ENCODE data around the gene AP2B1.
"Not testable (repeated sequence)": the region's sequence is repeated elsewhere in the genome, so short reads cannot be mapped to it uniquely, and the experiment has no call there.

Gene AP2B1

GRCh38 chr17:35577830-35578196 lies 9.3 kb upstream of the AP2B1 start:
- DNase-seq (ENCODE audit: low spot score): peak; percentile 14

- peak; percentile 89 for DNase-seq (ENCODE audit: low spot score)
Measured at GRCh38 chr17:35578197-35578928, 8.8 kb upstream of the AP2B1 start, which contains the start of gene PEX12. PEX12 (minus strand) TSS chr17:35578571; CDS start chr17:35578021, 550 bp downstream.

- DNase-seq (ENCODE audit: low spot score): no peak
Measured at GRCh38 chr17:35578929-35579432, 8.1 kb upstream of the AP2B1 start.

DNA sequence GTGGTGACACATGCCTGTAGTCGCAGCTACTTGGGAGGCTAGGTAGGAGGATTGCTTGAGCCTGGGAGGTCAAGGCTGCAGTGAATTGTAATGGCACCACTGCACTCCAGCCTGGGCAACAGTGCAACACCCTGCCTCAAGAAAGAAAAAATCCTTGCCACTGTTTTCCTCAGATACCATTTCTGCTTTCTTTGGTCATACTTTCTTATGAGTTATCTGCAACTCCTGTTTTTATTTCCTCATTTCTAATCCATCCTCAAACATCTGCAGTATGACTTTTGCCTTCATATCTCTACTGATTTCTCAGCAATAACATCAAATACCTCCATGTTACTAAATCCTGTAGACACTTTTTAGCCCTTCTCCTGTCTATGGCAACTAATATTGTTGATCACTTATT lies 3.1 kb upstream of the AP2B1 start:
- DNase-seq (ENCODE audit: low spot score): no peak

DNA sequence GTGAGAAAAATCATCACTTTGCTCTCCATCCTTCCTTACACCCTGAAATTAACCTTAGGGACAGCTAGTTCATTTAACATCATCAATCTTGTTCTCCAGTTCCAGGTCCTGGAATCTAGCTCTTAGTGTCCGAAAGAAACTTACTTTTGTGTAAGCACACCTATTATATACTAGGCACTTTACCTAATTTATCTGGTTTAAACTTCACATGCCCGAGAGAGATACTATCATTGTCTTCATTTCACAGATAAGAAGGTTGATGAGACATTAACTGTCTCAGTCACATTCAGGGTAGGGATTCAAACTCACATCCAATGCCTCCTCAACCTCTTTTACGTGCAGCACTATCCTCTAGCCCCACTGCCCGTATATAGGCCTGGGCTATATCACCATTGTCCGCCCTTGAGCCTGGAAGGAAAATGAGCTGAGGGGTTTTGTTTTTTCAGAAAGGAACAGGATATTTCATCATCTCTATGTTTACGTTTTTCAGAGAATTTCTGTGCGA lies 501 bp upstream of the AP2B1 start:
- no peak for DNase-seq (ENCODE audit: low spot score)

- peak; percentile 81 for DNase-seq (ENCODE audit: low spot score)
Measured at GRCh38 chr17:35588196-35588920, 1.2 kb downstream of the AP2B1 start.

DNA sequence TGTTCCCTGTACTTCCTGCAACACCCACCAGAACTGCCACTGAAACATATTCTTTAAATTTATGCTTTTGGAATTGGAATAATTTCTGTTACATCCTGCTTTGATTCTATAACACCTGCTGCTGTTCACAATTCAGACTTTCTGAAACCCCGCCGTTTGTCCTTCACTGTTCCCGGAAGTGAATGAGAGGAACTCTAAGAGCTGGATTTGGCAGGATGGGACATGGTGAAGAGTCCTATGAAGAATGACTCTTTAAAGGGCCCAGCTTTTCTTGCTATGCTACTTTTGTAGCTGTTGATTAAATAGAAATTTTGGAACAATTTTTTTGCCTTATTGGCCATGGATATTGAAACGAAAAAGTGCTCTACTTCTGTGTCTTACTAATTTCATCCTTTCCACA lies 8.9 kb downstream of the AP2B1 start:
- no peak for DNase-seq (ENCODE audit: low spot score)

DNA sequence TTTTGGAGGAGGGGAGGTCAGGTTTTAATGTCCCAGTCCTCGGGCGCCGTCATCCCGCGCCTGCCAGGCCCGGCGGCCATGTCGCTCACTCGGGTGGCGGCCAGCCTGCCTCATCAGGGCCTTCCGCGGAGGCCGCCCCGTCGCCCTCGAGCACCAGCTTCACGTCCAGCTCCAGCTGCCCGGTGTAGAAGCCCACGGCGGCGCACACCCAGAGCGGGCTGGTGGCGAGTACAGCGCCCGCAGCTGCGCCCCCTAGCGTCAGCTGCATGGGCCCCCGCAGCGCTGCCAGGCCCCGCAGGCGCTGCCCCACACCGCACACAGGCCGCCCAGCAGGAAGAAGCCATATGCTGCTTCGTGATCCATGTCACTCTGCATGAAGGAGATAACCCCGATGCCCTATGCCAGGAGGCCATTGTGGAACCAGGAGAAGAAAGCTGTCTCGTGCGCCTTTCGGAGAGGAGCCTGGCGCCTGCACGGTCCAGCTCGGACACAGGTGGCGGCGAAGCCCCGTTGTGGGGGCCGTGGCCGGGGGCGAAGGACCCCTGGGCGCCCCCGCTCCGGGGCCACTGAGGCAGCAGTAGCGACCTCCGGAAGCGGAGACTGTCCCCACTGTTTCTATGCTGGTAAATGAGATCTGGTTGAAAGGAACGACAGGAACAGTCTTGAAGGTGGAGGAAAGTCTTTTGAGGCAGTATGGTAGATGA lies 9.6 kb downstream of the AP2B1 start:
- DNase-seq (ENCODE audit: low spot score): no peak

DNA sequence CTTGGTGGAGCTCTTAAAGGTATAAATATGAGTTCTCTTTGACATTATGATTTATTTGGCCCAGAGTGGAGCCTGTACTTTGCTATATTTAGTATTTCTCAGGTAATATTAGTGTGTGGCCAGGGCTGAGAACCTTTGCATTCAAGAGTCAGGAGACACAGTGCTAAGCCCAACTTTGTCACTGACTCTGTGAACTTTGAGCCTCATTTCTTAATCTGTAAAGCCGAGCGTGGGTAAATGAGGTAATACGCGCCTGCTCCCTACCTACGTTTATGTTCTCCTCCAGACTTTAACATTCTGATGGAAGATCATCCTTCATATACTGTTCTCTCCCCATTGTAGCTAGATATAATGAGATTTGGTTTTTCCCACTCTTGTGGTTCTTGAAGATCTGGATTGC lies 10.5 kb downstream of the AP2B1 start:
- DNase-seq (ENCODE audit: low spot score): no peak

DNA sequence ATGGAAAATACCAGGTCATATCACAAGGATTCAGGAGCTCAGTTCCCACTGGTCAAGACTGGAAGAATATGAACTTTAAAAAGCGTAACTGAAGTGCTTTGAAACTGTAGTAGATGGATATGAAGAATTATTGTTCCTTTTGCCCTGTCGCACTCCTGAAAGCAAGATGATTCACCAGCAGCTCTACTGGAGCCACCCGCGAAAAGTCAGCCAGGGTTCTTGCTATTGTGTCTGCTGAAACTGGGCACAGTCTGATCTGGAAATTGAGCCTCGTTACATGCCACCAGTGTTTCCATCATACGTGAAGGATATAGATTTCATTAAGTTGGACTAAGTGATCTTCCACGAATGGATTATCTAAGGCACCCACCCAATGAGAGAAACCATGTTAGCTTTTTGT lies 16.6 kb downstream of the AP2B1 start:
- DNase-seq (ENCODE audit: low spot score): no peak

GRCh38 chr17:35605678-35606077 lies 18.6 kb downstream of the AP2B1 start:
- DNase-seq (ENCODE audit: low spot score): no peak

DNA sequence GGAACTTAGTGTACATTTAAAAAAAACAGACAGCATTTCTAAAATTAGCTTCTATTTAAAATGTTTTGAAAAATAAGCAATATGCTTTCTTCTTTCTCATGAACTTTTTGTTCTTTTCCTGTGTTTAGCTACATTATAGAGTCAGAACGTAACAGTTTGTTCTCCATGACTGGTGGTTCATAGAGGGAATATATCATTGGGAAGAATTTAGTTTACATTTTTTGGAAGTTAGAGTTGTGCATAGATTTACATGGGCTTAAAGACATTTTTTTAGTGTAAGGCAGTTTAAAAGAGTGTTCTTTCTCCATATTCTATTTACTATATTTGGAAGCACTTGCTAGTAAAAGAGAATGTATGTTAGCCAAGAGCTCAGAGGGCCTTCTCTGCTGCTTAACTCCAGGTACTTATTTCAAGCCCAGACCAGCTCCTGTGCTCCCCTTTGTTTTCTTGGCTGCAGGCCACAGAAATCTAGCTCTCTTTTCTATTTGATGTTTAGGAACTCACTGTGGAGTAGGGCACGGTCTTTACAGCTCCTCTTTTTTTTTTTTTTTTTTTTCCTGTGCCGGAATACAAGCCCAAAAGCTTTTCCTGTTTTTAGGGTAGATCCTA lies 20.2 kb downstream of the AP2B1 start:
- DNase-seq (ENCODE audit: low spot score): no peak

GRCh38 chr17:35609831-35610230 lies 22.7 kb downstream of the AP2B1 start:
- no peak for DNase-seq (ENCODE audit: low spot score)

DNA sequence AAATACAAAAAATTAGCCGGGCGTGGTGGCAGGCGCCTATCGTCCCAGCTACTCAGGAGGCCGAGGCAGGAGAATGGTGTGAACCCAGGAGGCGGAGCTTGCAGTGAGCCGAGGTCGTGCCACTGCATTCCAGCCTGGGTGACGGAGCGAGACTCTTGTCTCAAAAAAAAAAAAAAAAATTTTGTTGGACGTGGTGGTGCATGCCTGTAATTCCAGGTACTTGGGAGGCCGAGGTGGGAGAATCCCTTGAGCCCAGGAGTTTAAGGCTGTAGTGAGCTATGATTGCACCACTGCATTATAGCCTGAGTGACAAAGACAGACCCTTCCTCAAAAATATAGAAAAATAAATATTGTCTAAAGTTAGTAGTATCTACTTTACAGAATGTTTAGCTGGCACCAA lies 23.6 kb downstream of the AP2B1 start:
- DNase-seq (ENCODE audit: low spot score): not testable (repeated sequence)

DNA sequence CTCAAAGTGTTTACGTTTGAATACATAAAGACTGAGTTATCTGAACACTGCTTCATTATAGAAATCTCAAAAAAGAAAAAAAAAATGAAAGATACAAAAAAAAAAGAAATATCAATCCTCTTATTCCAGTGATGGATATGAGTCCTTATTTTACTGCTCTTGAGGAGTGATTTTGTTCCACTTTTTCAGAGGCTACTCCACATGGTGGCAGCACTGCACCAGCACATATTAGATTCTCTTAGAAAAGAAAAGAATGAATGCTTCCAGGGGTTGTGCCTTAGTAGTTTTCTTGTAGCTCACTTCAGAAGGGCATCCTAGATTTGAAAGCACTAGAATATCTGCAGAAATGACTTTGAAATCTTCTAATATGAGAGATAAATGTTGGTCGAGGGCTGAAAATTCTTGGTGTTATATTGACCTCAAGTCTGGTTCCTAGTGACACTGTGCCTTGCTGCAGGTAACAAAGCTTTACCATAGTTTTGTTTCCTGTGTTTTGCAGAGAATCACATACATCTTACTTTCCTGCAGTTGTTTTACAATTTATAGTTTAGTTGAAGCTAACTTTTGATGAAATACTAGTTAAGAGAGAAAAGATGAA lies 25.9 kb downstream of the AP2B1 start:
- DNase-seq (ENCODE audit: low spot score): no peak

DNA sequence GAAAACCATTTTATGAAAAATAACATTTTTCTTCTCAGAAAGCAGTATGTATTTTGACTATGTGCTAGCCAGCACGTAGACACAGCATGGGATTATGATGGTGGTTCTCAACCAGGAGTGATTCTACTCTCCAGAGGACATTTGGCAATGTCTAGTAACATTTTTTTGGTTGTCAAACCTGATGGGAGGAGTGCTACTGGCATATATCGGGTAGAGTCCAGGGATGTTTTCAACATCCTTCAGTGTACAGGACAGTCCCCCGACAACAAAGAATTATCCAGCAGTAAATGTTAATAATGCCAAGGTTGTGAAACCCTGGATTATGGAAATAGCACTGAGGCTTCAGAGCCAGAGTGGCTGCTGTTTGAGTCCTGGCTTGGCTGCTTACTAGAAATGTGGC lies 27.7 kb downstream of the AP2B1 start:
- DNase-seq (ENCODE audit: low spot score): no peak

DNA sequence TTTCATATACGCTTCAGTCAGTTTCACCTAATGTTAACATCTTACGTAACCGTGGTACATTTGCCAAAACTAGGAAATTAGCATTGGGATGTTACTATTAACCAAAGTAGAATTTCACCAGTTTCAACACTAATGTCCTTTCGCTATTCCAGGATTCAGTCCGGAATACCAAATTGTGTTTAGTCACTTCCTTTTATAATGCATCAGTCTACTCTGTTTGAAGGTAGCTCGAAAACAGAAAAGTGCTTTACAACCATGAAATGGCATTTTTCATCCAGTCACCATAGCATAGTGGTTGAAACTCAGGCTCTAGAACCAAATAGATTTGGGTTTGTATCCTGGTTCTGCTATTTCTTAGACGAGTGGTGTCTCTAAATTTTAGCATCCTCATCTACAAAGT lies 29.4 kb downstream of the AP2B1 start:
- no peak for DNase-seq (ENCODE audit: low spot score)

DNA sequence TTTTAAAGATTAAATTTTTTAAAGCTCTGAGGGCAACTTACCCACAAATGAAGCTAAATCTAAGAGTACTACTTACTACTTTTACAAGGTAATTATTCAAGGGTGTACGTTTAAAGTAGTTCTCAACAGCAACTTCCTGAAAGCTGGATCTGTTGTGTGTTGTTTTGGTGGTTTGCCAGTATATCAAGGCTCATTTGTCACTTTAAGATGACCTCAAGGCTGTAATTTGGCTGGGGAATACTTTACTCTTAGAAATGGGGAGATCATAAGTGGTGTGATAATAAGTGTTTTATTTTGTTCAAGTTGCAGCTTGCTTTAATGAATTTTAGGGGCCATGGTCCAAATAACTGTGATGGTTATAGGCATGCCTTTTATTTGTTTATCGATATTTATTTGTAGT lies 30.4 kb downstream of the AP2B1 start:
- DNase-seq (ENCODE audit: low spot score): no peak

DNA sequence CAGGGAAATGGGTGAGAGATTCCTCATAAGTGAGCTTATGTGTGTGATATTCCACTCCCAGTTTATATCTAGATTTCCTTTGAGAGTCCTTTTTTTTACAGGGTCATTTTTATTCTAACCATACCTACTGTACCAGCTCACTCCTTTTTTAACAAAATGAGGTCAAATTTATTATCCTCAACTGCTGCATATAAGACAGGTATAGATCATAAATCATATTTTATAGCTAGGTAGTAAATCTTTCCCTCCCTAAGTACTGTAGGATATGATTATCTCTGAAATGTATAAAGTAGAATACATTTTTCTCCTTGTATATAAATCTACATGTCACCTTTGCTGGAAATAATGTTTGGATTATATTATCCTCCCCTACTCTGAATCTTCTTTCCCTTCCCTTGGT lies 31.5 kb downstream of the AP2B1 start:
- DNase-seq (ENCODE audit: low spot score): no peak

DNA sequence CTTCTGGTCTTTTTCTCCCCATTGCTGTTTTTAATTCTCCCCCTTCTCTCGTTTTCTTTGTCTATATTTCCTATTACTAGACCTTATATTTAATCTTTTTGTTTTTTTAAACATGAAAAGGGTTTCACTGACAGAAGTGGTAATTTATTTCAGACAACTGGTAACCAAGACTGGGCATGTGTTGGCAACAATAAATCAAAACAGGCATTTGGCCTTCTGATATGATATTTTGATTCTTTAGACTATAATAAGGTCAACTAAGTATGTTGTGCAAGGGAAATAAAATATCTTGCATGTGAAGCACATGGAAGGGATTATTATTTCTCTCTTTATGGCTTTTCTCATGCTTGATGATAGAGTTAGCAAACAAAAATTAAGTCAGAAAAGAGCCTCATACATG lies 34.6 kb downstream of the AP2B1 start:
- DNase-seq (ENCODE audit: low spot score): no peak

GRCh38 chr17:35627417-35627816 lies 40.3 kb downstream of the AP2B1 start:
- no peak for DNase-seq (ENCODE audit: low spot score)

Data from LoVo (cell line).